Cortex of kidney (tissue), 1 donor: Measurements from ENCODE around the gene COA8.

ENCODE experiments used
- DNase-seq: peaks from one replicate; lab custom pipeline; 2025; lab: John Stamatoyannopoulos, UW

The COA8 gene

GRCh38 chr14:103624860-103625259 lies 62.1 kb downstream of the COA8 start:
- DNase-seq, result no peak

GRCh38 chr14:103625356-103626095 lies 62.8 kb downstream of the COA8 start:
- no peak for DNase-seq

DNA sequence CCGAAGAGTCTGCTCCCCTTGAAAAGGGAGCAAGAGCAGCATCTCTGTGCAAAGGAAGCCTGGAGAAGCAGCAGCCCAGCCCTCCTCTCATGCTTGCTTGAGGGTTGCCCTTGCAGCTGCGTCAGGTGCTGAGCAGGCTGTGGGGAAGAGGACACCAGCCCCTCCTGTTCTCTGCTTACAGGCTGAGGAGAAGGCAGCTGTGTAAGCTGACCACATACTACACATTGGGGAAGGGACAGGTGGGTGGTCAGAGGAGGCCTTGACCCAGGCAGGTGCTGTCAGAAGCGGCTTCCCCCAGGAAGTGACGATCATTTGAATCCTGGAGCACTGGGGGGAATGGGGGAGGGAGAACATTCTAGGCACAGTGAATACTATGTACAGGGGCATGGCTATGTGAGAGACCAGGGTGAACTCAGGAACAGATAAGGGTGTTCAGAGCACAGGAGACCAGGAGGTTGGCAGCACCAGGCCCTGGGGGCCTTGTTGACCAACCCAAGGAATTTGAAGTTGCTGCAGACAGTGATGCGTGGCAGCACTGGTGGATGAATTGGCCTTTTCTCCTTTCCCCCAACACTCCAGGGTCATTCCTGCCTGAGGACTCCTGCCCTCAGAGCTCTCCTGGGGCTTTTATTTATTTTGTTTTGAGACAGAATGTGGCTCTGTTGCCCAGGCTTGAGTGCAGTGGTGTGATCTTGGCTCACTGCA lies 63.5 kb downstream of the COA8 start:
- no peak for DNase-seq

DNA sequence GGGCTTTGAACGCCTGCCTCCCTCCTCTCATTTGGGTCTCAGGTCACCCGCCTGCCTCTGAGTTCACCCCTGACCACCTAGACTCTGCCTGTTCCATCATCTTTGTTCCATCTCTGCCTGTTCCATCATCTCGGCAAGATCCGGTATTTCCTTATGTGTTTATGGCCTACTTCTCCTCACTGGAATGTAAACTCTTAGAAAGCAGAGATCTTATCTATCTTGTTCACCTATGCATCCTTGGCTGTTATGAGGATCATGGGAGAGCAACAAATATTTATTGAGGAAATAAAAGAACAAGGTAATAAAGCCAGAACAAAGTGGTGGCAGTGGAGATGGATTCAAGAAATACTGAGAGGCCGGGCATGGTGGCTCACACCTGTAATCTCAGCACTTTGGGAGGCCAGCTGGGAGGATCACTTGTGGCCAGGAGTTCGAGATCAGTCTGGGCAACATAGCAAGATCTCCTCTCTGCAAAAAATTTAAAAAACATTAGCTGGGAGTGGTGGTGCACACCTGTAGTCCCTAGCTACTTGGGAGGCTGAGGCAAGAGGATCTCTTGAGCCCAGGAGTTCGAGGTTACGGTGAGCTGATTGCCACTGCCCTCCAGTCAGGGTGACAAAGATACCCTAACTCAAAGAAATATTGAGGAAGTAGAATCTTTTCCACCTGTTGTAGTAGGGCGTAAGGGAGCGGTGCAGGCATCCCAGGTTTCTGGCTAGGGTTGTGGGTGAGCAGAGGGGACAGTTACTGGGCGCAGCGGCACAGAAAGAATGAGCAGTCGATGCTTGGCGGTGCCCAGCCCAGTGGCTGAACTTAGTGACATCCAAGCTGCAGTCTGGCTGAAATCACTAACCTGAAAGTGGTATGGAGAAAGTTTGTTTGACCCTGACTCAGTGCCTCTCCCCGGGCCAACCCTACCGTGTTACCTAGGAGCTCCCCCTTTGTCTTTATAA lies 64.6 kb downstream of the COA8 start:
- DNase-seq, result no peak

DNA sequence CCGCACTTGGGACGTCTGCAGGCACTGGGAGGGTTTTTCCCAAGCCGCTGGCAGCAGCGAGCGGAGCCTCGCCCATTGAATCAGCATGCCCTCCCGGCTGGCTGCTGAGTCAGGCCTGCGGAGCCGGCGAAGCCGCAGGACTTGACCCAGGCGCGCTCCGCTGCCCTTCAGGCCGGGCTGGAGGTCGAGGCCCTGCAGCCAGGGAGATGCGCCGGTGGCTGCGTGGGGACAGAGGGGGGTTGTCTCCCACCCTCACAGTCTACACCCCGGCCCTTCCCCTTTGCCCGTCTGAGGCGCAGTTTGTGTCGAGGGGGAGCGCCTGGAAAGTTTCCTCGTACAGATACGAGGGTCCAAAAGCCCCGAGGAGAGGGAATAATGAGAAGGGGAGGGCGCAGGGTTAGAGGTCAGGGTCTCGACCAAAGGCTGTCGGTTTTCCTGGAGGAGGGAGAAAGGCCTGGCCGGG lies 65.5 kb downstream of the COA8 start:
- no peak for DNase-seq

GRCh38 chr14:103628684-103629502 lies 66.1 kb downstream of the COA8 start, which contains the start of gene KLC1:
TSS of gene KLC1 (plus strand) at chr14:103629211. CDS start at chr14:103654565, 25,354 bp downstream.
- no peak for DNase-seq

DNA sequence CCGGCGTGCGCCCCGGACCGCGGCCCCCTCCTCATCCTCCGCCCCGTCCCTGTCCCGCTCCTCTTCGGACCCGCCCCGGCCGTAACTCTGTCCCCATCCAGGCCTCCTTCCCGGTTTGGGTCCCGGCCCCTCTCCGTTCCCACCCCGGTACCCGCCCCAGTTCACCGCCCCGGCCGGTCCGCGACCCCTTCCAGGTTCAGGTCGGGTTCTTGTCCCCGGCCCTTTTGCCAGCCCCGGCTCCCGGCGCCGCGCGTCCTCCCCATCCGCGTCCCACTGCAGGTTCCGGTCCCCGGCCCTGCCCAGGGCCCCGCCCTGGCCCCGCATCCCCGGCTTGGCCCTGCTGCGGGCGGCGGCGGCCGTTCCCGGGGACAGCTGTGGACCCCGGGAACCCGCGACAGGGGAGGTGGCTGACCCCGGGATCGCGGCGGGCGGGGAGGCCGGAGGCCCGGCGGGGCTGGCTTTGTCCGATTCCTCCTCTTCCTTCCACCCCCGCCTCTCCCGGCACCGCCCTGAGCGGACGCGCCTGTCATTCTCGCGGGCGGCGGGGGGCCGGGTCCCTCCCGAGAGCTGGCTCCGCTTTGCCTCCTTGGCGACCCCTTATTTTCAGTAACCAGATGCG lies 66.9 kb downstream of the COA8 start:
- no peak for DNase-seq

DNA sequence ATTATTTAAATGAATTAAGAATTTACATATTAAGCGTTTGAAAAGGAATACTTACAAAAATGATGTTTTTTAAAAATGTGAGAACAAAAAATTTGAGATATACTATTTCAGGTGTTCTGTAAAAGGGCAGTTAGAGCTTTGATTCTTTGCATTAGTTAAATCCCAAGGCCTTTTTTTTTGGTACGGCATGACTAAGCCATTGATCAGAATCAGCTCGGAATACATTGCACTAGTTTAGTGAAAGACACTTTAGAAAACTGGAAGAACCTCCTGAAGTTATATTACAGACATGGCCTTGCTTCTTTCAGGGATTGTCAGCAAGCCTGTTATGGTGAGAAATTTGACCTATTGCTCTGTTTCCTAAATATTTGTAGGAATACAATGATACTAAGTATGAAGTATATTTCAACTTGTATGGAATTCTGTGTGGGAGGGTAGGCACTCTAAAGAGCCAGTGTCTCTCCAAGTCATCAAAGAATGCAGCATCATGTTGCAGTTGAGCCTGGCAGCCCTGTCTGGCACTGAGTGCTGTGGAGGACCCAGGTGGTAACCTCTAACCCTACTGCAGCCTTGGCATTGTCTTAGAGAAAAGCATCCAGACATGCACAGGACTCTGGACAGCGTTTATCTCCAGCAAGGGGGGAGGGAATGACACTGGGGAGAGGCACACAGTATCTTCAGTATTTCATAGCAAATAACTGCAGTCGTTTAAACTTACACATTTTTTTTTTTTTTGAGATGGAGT lies 67.8 kb downstream of the COA8 start:
- DNase-seq, result no peak

GRCh38 chr14:103633391-103633790 lies 70.6 kb downstream of the COA8 start:
- no peak for DNase-seq

GRCh38 chr14:103634156-103634555 lies 71.4 kb downstream of the COA8 start:
- no peak for DNase-seq

DNA sequence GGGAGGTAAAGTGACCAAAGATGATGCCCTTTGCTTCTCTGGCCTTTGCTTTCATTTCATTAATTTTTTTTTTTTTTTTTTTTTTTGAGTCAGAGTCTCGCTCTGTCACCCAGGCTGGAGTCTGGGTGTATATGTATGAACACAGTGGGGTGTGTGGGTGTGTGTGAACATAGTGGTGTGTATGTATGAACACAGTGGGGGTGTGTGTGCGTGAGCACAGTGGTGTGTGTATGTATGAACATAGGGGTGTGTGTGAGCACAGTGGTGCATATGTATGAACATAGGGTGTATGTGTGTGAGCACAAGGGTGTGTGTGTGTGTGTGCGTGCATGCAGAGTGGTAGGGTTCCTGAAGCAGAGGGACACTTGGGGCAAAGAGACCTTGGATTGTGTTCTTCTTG lies 75.8 kb downstream of the COA8 start:
- DNase-seq, result no peak
